GM18861 (cell line): ENCODE measurements around the gene CENPS.
"Not testable (repeated sequence)": the region's sequence is repeated elsewhere in the genome, so short reads cannot be mapped to it uniquely, and the experiment has no call there.

Source experiments
- ATAC-seq: cut with Tn5 transposase; IDR thresholded peaks from one replicate; pipeline ENCODE4 v1.9.1; 2021; ENCODE audit not compliant: unreplicated experiment

Gene CENPS

GRCh38 chr1:10450156-10450814 lies 20.1 kb downstream of the CENPS start:
- ATAC-seq, result no peak

- no peak for ATAC-seq
Measured at GRCh38 chr1:10450836-10451235, 20.6 kb downstream of the CENPS start.

- no peak for ATAC-seq
Measured at GRCh38 chr1:10451287-10451686, 21.1 kb downstream of the CENPS start.

- ATAC-seq, result no peak
Measured at GRCh38 chr1:10456048-10456447, 25.8 kb downstream of the CENPS start.

GRCh38 chr1:10456661-10457060 lies 26.4 kb downstream of the CENPS start:
- ATAC-seq, result no peak

GRCh38 chr1:10457462-10457861 lies 27.2 kb downstream of the CENPS start:
- not testable (repeated sequence) for ATAC-seq

GRCh38 chr1:10457875-10458274 lies 27.6 kb downstream of the CENPS start:
- ATAC-seq, result no peak

- ATAC-seq, result no peak
Measured at GRCh38 chr1:10459184-10459583, 29.0 kb downstream of the CENPS start.

- no peak for ATAC-seq
Measured at GRCh38 chr1:10467078-10467477, 36.8 kb downstream of the CENPS start.

- no peak for ATAC-seq
Measured at GRCh38 chr1:10470043-10470442, 39.8 kb downstream of the CENPS start.

GRCh38 chr1:10471411-10472219 lies 41.4 kb downstream of the CENPS start:
- ATAC-seq, result no peak

- ATAC-seq, result peak; percentile 75
Measured at GRCh38 chr1:10472220-10473144, 42.2 kb downstream of the CENPS start, which contains the start of gene DFFA. TSS of gene DFFA (minus strand) at chr1:10472529. CDS start at chr1:10472458, 71 bp downstream.

- ATAC-seq, result no peak
Measured at GRCh38 chr1:10473145-10473765, 43.0 kb downstream of the CENPS start.

GRCh38 chr1:10474309-10474612 lies 44.0 kb downstream of the CENPS start:
- not testable (repeated sequence) for ATAC-seq

GRCh38 chr1:10474613-10475507 lies 44.6 kb downstream of the CENPS start, which contains the start of gene PEX14:
TSS of gene PEX14 (plus strand) at chr1:10474950. CDS start at chr1:10474967, 17 bp downstream.
- ATAC-seq, result peak; percentile 31

GRCh38 chr1:10475510-10475909 lies 45.3 kb downstream of the CENPS start:
- ATAC-seq, result no peak

- no peak for ATAC-seq
Measured at GRCh38 chr1:10479296-10479695, 49.1 kb downstream of the CENPS start.

- no peak for ATAC-seq
Measured at GRCh38 chr1:10480614-10481013, 50.4 kb downstream of the CENPS start.

GRCh38 chr1:10484521-10484920 lies 54.3 kb downstream of the CENPS start:
- no peak for ATAC-seq
